Suppressor macrophage treated with lipopolysaccharide for 1 hour (primary cell): ENCODE results near the gene GALM.
"Not testable (repeated sequence)": the region's sequence is repeated elsewhere in the genome, so short reads cannot be mapped to it uniquely, and the experiment has no call there.

ENCODE experiments used
- DNase-seq, 3 donors: peaks; one replicate each; pipeline ENCODE4 v3.0.0-alpha.2; 2020 to 2022

The GALM gene

GRCh38 chr2:38665854-38666555 is at the start of gene GALM:
Gene GALM, plus strand, starts transcription at chr2:38666114. Its CDS starts 48 bp downstream, at chr2:38666162.
- peak; percentile 82 to 89 (median 85) for DNase-seq

GRCh38 chr2:38617301-38617700 is 48.6 kb upstream of the GALM start:
- peak; percentile 63 to 73 (median 72) for DNase-seq

GRCh38 chr2:38619458-38620164 is 46.3 kb upstream of the GALM start:
- DNase-seq = peak; percentile 84 to 98 (median 96)

- no peak for DNase-seq
Observed at GRCh38 chr2:38620282-38620977, 45.5 kb upstream of the GALM start.

GRCh38 chr2:38621018-38621417 is 44.9 kb upstream of the GALM start:
- no peak for DNase-seq

- peak; percentile 70 to 88 (median 85) for DNase-seq
Observed at GRCh38 chr2:38622210-38622609, 43.7 kb upstream of the GALM start.

- no peak for DNase-seq
Observed at GRCh38 chr2:38626326-38627035, 39.4 kb upstream of the GALM start.

- no peak for DNase-seq
Observed at GRCh38 chr2:38627391-38627790, 38.5 kb upstream of the GALM start.

- no peak for DNase-seq
Observed at GRCh38 chr2:38629684-38630083, 36.2 kb upstream of the GALM start.

- no peak for DNase-seq
Observed at GRCh38 chr2:38631976-38632375, 33.9 kb upstream of the GALM start.

GRCh38 chr2:38632980-38633379 is 32.9 kb upstream of the GALM start:
- DNase-seq = no peak

- DNase-seq = no peak
Observed at GRCh38 chr2:38633895-38634294, 32.0 kb upstream of the GALM start.

GRCh38 chr2:38634684-38635083 is 31.2 kb upstream of the GALM start:
- peak; percentile 51 to 75 (median 74) for DNase-seq

- no peak for DNase-seq
Observed at GRCh38 chr2:38635139-38635538, 30.8 kb upstream of the GALM start.

- DNase-seq = no peak
Observed at GRCh38 chr2:38636069-38636468, 29.8 kb upstream of the GALM start.

- DNase-seq = not testable (repeated sequence)
Observed at GRCh38 chr2:38642373-38643017, 23.4 kb upstream of the GALM start.

GRCh38 chr2:38643021-38643671 is 22.8 kb upstream of the GALM start:
- DNase-seq = no peak

- not testable (repeated sequence) for DNase-seq
Observed at GRCh38 chr2:38643683-38644511, 22.0 kb upstream of the GALM start.

GRCh38 chr2:38648107-38648761 is 17.7 kb upstream of the GALM start:
- peak; percentile 44 to 68 (median 51) for DNase-seq

GRCh38 chr2:38649176-38649728 is 16.7 kb upstream of the GALM start:
- DNase-seq = no peak
